PC-9 (cell line): ENCODE results near the gene PKNOX2. TPM values are rescaled to one million over a fixed set of nuclear protein-coding genes. Genes with fewer than 3 reads are reported as not detected.
A peak's percentile ranks its signal among the peaks of the same experiment; 100 is the strongest.

Experiments used
- BruUV-seq: library from RNA; stranded (reverse); fragments of 400-500 nt; replicated peaks from 2 replicates; lab custom pipeline; 2021; lab: Mats Ljungman, UMichigan
- CTCF ChIA-PET: fragments of 300-600 bp; sonication (Branson Sonifier 250); formaldehyde crosslinking; loops from one replicate; lab custom pipeline; 2022; ENCODE audit warnings: antibody characterized with exemption; lab: Charles Lee
- POLR2A ChIA-PET: fragments of 300-600 bp; sonication (Branson Sonifier 250); formaldehyde crosslinking; loops from one replicate; lab custom pipeline; 2022; ENCODE audit warnings: antibody characterized with exemption; ENCODE audit not compliant: unreplicated experiment; lab: Charles Lee
- DNase-seq, 2 experiments: peaks; one replicate each; pipeline versions ENCODE4 v3.0.0 to v3.0.0-alpha.2; 2015 to 2022; ENCODE audit warnings: mixed read lengths in 1 of 2
- H2AFZ ChIP-seq: fragments of 200-600 bp; sonication (generic); 2 replicates; pipeline ENCODE4 v1.8.1; 2017; ENCODE audit warnings: antibody characterized with exemption
- H3F3A ChIP-seq: fragments of 200-600 bp; sonication (generic); 2 replicates; pipeline ENCODE4 v1.8.1; 2017; ENCODE audit warnings: antibody characterized with exemption, mild to moderate bottlenecking, low read depth; ENCODE audit not compliant: insufficient read depth
- H3K27ac ChIP-seq: fragments of 200-600 bp; sonication (generic); 2 replicates; pipeline ENCODE4 v1.6.1; 2016; ENCODE audit warnings: mixed run types
- H3K27me3 ChIP-seq: fragments of 200-600 bp; sonication (generic); 2 replicates; pipeline ENCODE4 v1.6.1; 2016; ENCODE audit warnings: low read depth, mixed run types; ENCODE audit not compliant: insufficient read depth
- H3K36me3 ChIP-seq: fragments of 200-600 bp; sonication (generic); 2 replicates; pipeline ENCODE4 v1.6.1; 2016; ENCODE audit warnings: low read depth, mixed run types
- H3K4me1 ChIP-seq: fragments of 200-600 bp; sonication (generic); replicated peaks from 2 replicates; pipeline ENCODE4 v1.6.1; 2016; ENCODE audit warnings: mixed run types; ENCODE audit not compliant: insufficient read depth
- H3K4me2 ChIP-seq: fragments of 200-600 bp; sonication (generic); 2 replicates; pipeline ENCODE4 v1.6.1; 2017; ENCODE audit warnings: mixed run types
- H3K4me3 ChIP-seq: fragments of 200-600 bp; sonication (generic); 2 replicates; pipeline ENCODE4 v1.6.1; 2016; ENCODE audit warnings: mixed run types
- H3K79me2 ChIP-seq: fragments of 200-600 bp; sonication (generic); 2 replicates; pipeline ENCODE4 v1.6.1; 2017; ENCODE audit warnings: low read depth, mixed run types
- H3K9me2 ChIP-seq: fragments of 200-600 bp; sonication (generic); 2 replicates; pipeline ENCODE4 v1.8.1; 2017; ENCODE audit warnings: mild to moderate bottlenecking; ENCODE audit not compliant: insufficient read depth
- H3K9me3 ChIP-seq: fragments of 200-600 bp; sonication (generic); 2 replicates; pipeline ENCODE4 v1.8.1; 2016; ENCODE audit warnings: low read depth; ENCODE audit not compliant: insufficient read depth
- H4K20me1 ChIP-seq: fragments of 200-600 bp; sonication (generic); 2 replicates; pipeline ENCODE4 v1.8.1; 2017; ENCODE audit not compliant: insufficient read depth
- EZH2 ChIP-seq: fragments of 200-600 bp; sonication (generic); IDR thresholded peaks from 2 replicates; pipeline ENCODE4 v1.8.0; 2017; ENCODE audit warnings: antibody characterized with exemption, low read depth
- intact Hi-C: fragments of 100-400 bp; cut with micrococcal nuclease; formaldehyde crosslinking; loops from one replicate; pipeline ENCODE4 v1.10.0; 2022; ENCODE audit not compliant: unreplicated experiment
- total RNA-seq: library from RNA; stranded (reverse); gene quantifications from 2 replicates; pipeline ENCODE4 v1.2.3, GENCODE V29; 2021
- TF ChIP-seq, protein P1 (sequence below): fragments of 200-600 bp; sonication (generic); conservative IDR thresholded peaks from 2 replicates; pipeline ENCODE4 v1.6.1; 2017; ENCODE audit warnings: mixed run types, antibody characterized with exemption, mild to moderate bottlenecking, moderate library complexity

Gene PKNOX2
- total RNA-seq, 1 experiment from 2014 or later, result not detected

DNA sequence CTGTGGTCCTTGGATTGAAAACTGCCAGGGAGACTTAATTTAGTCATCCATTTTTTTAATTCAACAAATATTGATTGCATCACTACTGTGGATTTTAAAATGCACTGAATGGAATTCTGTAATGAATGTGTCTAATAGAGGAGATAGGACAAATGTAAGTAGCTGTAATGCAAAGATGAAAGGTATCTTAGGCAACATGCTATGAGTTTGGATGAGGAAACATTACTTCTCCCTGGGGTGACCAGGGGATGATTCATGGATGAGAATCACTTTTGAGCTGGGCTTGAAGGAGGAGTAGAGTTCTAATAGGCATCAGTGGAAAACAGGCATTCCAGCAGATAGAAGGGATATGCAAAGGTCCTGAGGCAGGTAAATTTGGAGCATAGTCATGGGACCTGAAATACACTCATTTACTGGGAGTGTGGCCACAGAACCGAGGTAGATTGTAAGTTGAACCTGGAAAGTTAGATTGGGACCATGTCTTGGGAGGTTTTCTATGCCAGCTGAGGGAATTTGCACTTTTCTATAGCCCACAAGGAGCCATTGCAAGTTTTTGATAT lies 43.4 kb downstream of the PKNOX2 start:
- no peak for TF ChIP-seq EZH2
- TF ChIP-seq, protein P1, sequence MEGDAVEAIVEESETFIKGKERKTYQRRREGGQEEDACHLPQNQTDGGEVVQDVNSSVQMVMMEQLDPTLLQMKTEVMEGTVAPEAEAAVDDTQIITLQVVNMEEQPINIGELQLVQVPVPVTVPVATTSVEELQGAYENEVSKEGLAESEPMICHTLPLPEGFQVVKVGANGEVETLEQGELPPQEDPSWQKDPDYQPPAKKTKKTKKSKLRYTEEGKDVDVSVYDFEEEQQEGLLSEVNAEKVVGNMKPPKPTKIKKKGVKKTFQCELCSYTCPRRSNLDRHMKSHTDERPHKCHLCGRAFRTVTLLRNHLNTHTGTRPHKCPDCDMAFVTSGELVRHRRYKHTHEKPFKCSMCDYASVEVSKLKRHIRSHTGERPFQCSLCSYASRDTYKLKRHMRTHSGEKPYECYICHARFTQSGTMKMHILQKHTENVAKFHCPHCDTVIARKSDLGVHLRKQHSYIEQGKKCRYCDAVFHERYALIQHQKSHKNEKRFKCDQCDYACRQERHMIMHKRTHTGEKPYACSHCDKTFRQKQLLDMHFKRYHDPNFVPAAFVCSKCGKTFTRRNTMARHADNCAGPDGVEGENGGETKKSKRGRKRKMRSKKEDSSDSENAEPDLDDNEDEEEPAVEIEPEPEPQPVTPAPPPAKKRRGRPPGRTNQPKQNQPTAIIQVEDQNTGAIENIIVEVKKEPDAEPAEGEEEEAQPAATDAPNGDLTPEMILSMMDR, result no peak
- peak in 1 of 2 experiments; percentile 63 for DNase-seq
- Histone ChIP-seq H3K4me3 (no peak overlapping the region), H3K4me2 (no peak overlapping the region), H3K79me2 (no peaks in the 10 kb centered on the region), H3F3A (no peaks in the 10 kb centered on the region), H3K27me3 (0 out of 2 replicates have a peak, but pooled peaks cover 9% of the 10 kb centered on the region), H3K4me1 (no peaks in the 10 kb centered on the region), H2AFZ (no peak overlapping the region), H3K9me2 (no peaks in the 10 kb centered on the region), H3K9me3 (no peaks in the 10 kb centered on the region), H4K20me1 (no peaks in the 10 kb centered on the region), H3K27ac (no peak overlapping the region), H3K36me3 (no peaks in the 10 kb centered on the region)
- no TSS peak for BruUV-seq
- ChIA-PET POLR2A (no interaction called here), CTCF (no interaction called here)
- intact Hi-C loops, result no loop called here

DNA sequence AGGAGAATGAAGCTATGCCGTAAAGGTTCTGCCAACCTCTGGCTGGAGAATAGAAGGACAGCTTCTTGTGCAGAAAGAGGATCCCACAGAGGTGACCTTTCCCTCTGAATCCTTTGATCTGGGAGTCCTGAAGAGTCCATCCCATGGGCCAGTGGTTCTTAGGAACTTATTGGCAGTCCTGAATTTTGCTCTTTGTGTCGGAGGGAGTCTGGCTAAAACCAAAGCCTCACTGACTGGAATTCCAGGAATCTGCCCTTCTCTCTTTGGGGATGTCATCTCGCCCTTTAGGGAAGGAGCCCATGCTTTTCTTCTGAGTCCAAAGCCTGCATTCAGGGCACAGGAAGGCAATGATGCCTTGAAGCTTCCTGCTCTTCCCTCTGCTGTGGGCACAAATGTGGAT lies 45.5 kb downstream of the PKNOX2 start:
- Histone ChIP-seq H3K79me2 (no peaks in the 10 kb centered on the region), H3F3A (no peaks in the 10 kb centered on the region), H3K4me3 (no peak overlapping the region), H3K36me3 (no peaks in the 10 kb centered on the region), H3K9me2 (no peaks in the 10 kb centered on the region), H3K27me3 (0 out of 2 replicates have a peak, but pooled peaks cover 9% of the 10 kb centered on the region), H3K9me3 (no peaks in the 10 kb centered on the region), H4K20me1 (no peaks in the 10 kb centered on the region), H3K4me1 (no peaks in the 10 kb centered on the region), H3K27ac (no peak overlapping the region), H3K4me2 (no peak overlapping the region), H2AFZ (no peak overlapping the region)
- ChIA-PET CTCF (no interaction called here), POLR2A (no interaction called here)
- BruUV-seq, result no TSS peak
- DNase-seq, result no peak
- intact Hi-C loops, result no loop called here
- TF ChIP-seq, protein P1, result no peak
- no peak for TF ChIP-seq EZH2

DNA sequence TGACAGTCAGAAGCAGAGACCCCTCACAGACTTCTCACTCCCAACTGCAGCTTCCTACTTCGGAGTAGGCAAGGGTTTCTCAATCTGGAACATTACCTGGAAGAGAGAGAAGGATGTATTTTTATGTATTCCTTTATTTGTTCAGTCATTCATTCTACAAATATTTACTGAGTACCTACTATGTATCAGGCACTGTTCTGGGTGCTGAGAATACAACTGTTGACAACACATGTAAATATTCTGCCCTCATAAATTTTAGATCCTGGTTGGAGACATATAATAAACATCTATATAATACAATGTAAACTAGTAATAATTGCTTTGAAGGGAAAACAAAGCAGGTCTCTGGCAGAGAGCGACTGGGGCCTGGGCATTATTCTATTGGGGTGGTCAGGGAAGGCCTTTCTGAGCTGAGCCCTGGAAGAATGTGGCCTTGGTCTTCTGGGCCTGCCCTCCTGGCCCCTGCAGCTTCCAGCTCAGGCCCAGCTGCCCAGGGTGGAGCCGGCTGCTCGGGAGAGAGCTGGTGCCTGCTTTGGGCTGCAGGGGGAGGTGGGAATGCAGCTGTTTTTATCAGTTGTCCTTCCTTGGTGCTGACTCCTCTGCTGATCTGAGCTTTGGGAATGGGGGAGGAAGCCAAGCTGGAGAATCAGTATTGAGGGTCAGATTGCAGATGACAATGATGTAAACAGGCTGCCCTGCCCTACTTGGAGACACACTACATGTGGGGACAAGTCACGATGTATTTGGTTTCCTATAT lies 46.8 kb downstream of the PKNOX2 start:
- POLR2A ChIA-PET, result no interaction called here
- TF ChIP-seq, protein P1, result no peak
- TF ChIP-seq EZH2, result no peak
- Histone ChIP-seq H3K27ac (no peak overlapping the region), H3K4me1 (no peaks in the 10 kb centered on the region), H3K4me3 (no peak overlapping the region), H3K36me3 (no peaks in the 10 kb centered on the region), H3K27me3 (0 out of 2 replicates have a peak, but pooled peaks cover 9% of the 10 kb centered on the region), H3K9me3 (no peaks in the 10 kb centered on the region), H3F3A (no peaks in the 10 kb centered on the region), H4K20me1 (no peaks in the 10 kb centered on the region), H3K4me2 (no peak overlapping the region), H2AFZ (no peak overlapping the region), H3K79me2 (no peaks in the 10 kb centered on the region), H3K9me2 (no peaks in the 10 kb centered on the region)
- CTCF ChIA-PET, result no interaction called here
- no peak for DNase-seq
- no TSS peak for BruUV-seq
- intact Hi-C loops, result no loop called here
